ENCODE results near the gene ERGIC3. TPM values are rescaled to one million over a fixed set of nuclear protein-coding genes. Genes with fewer than 3 reads are reported as not detected.

Gene ERGIC3
- polyA plus RNA-seq, 1 experiment: 484 TPM

- POLR2A ChIA-PET: interaction anchor here (0.6 to 1.2 kb wide), 2 partner anchors 19 to 128 kb away, joined by 3 read pairs; no protein-coding TSS in a partner anchor
- no peak for TF ChIP-seq CTCF (IDR thresholded peaks at IDR 0.05; ENCODE audit: low read depth, low read length)
- Histone ChIP-seq H3K4me3 (ENCODE audit: low read depth, low read length) (no peak overlapping the region), H3K27ac (ENCODE audit: low read depth, low read length) (no peak overlapping the region), H3K27me3 (ENCODE audit: control insufficient read depth, insufficient read depth, low read length) (no peaks in the 10 kb centered on the region), H3K9me3 (ENCODE audit: control insufficient read depth, insufficient read depth, low read length) (no peaks in the 10 kb centered on the region; the same call in 1 of the 2 replicates)
- CTCF ChIA-PET: no interaction called here
- DNase-seq (ENCODE audit: low read depth, low spot score): no peak
These were observed 16.6 kb downstream of the ERGIC3 start for GRCh38 chr20:35558451-35558850.

GRCh38 chr20:35559042-35559693 lies 17.3 kb downstream of the ERGIC3 start:
- Histone ChIP-seq H3K9me3 (ENCODE audit: control insufficient read depth, insufficient read depth, low read length) (no peaks in the 10 kb centered on the region; the same call in 1 of the 2 replicates), H3K4me3 (ENCODE audit: low read depth, low read length) (no peak overlapping the region), H3K27me3 (ENCODE audit: control insufficient read depth, insufficient read depth, low read length) (no peaks in the 10 kb centered on the region), H3K27ac (ENCODE audit: low read depth, low read length) (no peak overlapping the region)
- ChIA-PET POLR2A (interaction anchor here (1.2 kb wide), 1 partner anchor 18 kb away, joined by 3 read pairs; no protein-coding TSS in a partner anchor), CTCF (no interaction called here)
- TF ChIP-seq CTCF (IDR thresholded peaks at IDR 0.05; ENCODE audit: low read depth, low read length): no peak
- no peak for DNase-seq (ENCODE audit: low read depth, low spot score)

GRCh38 chr20:35560105-35560511 lies 18.2 kb downstream of the ERGIC3 start:
- no peaks in the 10 kb centered on the region for H3K27me3 ChIP-seq (ENCODE audit: control insufficient read depth, insufficient read depth, low read length)
- CTCF ChIA-PET: no interaction called here
- DNase-seq (ENCODE audit: low read depth, low spot score): no peak
- POLR2A ChIA-PET: no interaction called here
- H3K4me3 ChIP-seq (ENCODE audit: low read depth, low read length): no peak overlapping the region
- no peaks in the 10 kb centered on the region; the same call in 1 of the 2 replicates for H3K9me3 ChIP-seq (ENCODE audit: control insufficient read depth, insufficient read depth, low read length)
- no peak overlapping the region for H3K27ac ChIP-seq (ENCODE audit: low read depth, low read length)
- no peak for TF ChIP-seq CTCF (IDR thresholded peaks at IDR 0.05; ENCODE audit: low read depth, low read length)

GRCh38 chr20:35560541-35560940 lies 18.7 kb downstream of the ERGIC3 start:
- CTCF ChIA-PET: interaction anchor here (1.1 kb wide), 1 partner anchor 17 kb away, joined by 3 read pairs; no protein-coding TSS in a partner anchor
- POLR2A ChIA-PET: no interaction called here
- DNase-seq (ENCODE audit: low read depth, low spot score): no peak
- Histone ChIP-seq H3K4me3 (ENCODE audit: low read depth, low read length) (no peak overlapping the region), H3K27me3 (ENCODE audit: control insufficient read depth, insufficient read depth, low read length) (no peaks in the 10 kb centered on the region), H3K9me3 (ENCODE audit: control insufficient read depth, insufficient read depth, low read length) (no peaks in the 10 kb centered on the region; the same call in 1 of the 2 replicates), H3K27ac (ENCODE audit: low read depth, low read length) (no peak overlapping the region)
- TF ChIP-seq CTCF (IDR thresholded peaks at IDR 0.05; ENCODE audit: low read depth, low read length): no peak

GRCh38 chr20:35561268-35561667 lies 19.4 kb downstream of the ERGIC3 start:
- POLR2A ChIA-PET: interaction anchor here (0.5 to 0.6 kb wide), 3 partner anchors 19 to 81 kb away, joined by 3 to 10 read pairs (median 7); no protein-coding TSS in a partner anchor
- Histone ChIP-seq H3K9me3 (ENCODE audit: control insufficient read depth, insufficient read depth, low read length) (no peaks in the 10 kb centered on the region; the same call in 1 of the 2 replicates), H3K27me3 (ENCODE audit: control insufficient read depth, insufficient read depth, low read length) (peaks cover under 1% of the 10 kb centered on the region), H3K4me3 (ENCODE audit: low read depth, low read length) (no peak overlapping the region), H3K27ac (ENCODE audit: low read depth, low read length) (no peak overlapping the region)
- DNase-seq (ENCODE audit: low read depth, low spot score): peak; percentile 4
- peak; percentile 32; the same call in 1 of the 2 replicates for TF ChIP-seq CTCF (IDR thresholded peaks at IDR 0.05; ENCODE audit: low read depth, low read length)
- CTCF ChIA-PET: interaction anchor here (0.5 to 1.1 kb wide), 2 partner anchors 18 to 220 kb away, joined by 3 read pairs; no protein-coding TSS in a partner anchor

Data from AG04450 (cell line).